Measurements from ENCODE around the gene SPOCD1.

Gene SPOCD1

GRCh38 chr1:31782421-31783410, 33.1 kb downstream of the SPOCD1 start:
- Histone ChIP-seq H3K4me1 (ENCODE audit: control insufficient read depth in 1 of 2, insufficient read depth in 1 of 2, low read depth in 1 of 2, low read length in 1 of 2) (peaks cover 2 to 3% of the 10 kb centered on the region in 2 experiments), H3K9me3 (no peaks in the 10 kb centered on the region), H3K36me3 (no peaks in the 10 kb centered on the region), H3K4me3 (ENCODE audit: low read depth in 1 of 2, low read length in 1 of 2) (no peak overlapping the region), H3K27me3 (peaks cover 37% of the 10 kb centered on the region), H3K27ac (no peak overlapping the region)
- no peak for TF ChIP-seq CTCF (IDR thresholded peaks at IDR 0.05)

DNA sequence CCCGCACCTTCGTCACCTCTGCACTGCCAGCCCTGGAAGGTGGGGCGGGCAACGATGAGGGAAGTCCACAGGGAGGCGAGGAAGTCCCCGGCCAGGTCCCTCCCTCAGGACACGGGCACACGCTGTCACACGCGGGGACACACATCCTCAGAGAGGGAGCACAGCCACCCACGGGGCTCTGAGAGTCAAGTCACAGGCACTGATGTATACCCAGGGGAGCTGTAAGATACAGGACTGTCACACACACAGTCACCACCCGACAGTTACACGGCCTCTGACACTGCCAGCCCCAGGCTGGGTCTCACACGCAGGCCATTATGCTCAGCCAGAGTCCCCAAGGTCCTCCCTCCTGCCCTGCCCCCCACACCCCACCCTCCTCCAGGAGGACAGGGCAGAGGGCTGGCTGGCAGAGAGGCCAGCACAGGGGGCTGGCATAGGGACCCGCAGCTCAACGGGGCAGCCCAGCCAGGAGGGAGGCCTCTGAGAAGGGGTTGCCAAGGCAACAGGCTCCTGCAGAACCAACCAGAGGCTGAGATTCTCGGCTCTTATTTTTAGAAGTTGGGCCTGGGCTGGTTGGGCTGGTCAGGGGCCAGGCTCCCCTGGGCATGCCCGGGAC, 34.0 kb downstream of the SPOCD1 start:
- H3K27me3 ChIP-seq, result peaks cover 43% of the 10 kb centered on the region
- H3K4me1 ChIP-seq (ENCODE audit: control insufficient read depth in 1 of 2, insufficient read depth in 1 of 2, low read depth in 1 of 2, low read length in 1 of 2), result no peaks in the 10 kb centered on the region
- no peak for TF ChIP-seq CTCF (IDR thresholded peaks at IDR 0.05)
- H3K36me3 ChIP-seq, result no peaks in the 10 kb centered on the region
- no peak overlapping the region for H3K4me3 ChIP-seq (ENCODE audit: low read depth in 1 of 2, low read length in 1 of 2)
- H3K9me3 ChIP-seq, result no peaks in the 10 kb centered on the region
- H3K27ac ChIP-seq, result no peak overlapping the region

DNA sequence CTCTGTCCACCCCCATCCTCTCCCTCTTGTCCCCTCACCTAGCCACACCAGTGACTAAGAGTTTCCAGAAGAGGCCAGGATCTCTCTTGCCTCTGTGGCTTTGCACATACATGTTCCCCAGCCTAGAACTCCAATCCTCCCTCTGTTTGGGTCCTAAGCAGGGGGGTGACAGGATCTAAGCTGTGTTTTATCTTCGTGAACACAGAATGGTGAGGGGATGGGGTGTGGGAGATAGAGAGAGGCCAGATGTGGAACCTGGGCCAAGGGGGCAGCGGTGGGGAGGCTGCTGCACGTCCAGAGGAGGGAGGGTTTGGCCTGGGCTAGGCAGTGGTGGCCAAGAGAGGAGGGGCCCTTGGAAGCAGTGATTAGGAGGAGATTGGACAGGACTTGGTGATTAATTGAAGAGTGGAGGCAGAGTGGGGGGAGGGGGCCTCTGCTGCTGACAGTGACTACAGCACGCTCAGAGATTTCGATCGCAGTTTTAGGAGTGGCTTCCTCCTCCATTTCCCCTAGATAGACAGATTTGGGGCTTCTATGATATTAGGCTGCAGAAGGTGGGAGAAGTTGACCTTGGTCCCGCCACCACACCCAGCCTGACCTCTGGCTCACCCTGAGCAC, 34.6 kb downstream of the SPOCD1 start:
- Histone ChIP-seq H3K36me3 (no peaks in the 10 kb centered on the region), H3K27ac (no peak overlapping the region), H3K4me1 (ENCODE audit: control insufficient read depth in 1 of 2, insufficient read depth in 1 of 2, low read depth in 1 of 2, low read length in 1 of 2) (no peaks in the 10 kb centered on the region), H3K9me3 (no peaks in the 10 kb centered on the region), H3K27me3 (peaks cover 49% of the 10 kb centered on the region), H3K4me3 (ENCODE audit: low read depth in 1 of 2, low read length in 1 of 2) (no peak overlapping the region)
- TF ChIP-seq CTCF (IDR thresholded peaks at IDR 0.05), result no peak

- Histone ChIP-seq H3K4me3 (ENCODE audit: low read depth in 1 of 2, low read length in 1 of 2) (no peak overlapping the region), H3K27me3 (peaks cover 55% of the 10 kb centered on the region), H3K36me3 (no peaks in the 10 kb centered on the region), H3K27ac (no peak overlapping the region), H3K9me3 (no peaks in the 10 kb centered on the region), H3K4me1 (ENCODE audit: control insufficient read depth in 1 of 2, insufficient read depth in 1 of 2, low read depth in 1 of 2, low read length in 1 of 2) (no peaks in the 10 kb centered on the region)
- no peak for TF ChIP-seq CTCF (IDR thresholded peaks at IDR 0.05)
Observed at GRCh38 chr1:31780632-31781031, 35.2 kb downstream of the SPOCD1 start.

DNA sequence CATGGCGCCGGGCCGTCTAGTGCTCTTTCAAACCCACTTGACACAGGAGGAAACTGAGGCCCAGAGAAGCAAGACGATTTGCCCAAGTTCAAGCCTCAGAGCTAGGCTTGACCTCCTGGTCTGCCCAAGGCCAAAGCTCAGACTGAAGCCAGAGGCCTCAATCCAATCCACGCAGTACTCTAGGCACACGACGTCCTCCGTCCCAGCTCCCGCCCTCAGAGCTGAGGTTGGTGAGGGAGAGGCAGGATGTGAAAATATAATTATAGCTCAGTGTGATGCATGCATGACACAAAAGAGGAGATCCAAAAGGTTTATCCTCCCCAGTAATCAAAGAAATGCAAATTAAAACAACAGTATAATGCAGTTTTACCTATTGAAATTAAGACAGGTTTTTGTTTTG, 36.1 kb downstream of the SPOCD1 start:
- no peak for TF ChIP-seq CTCF (IDR thresholded peaks at IDR 0.05)
- no peaks in the 10 kb centered on the region for H3K9me3 ChIP-seq
- peaks cover 65% of the 10 kb centered on the region for H3K27me3 ChIP-seq

More for the DNA sequence above, 36.1 kb downstream of the SPOCD1 start:
- Histone ChIP-seq H3K4me3 (ENCODE audit: low read depth in 1 of 2, low read length in 1 of 2) (no peak overlapping the region), H3K36me3 (no peaks in the 10 kb centered on the region), H3K4me1 (ENCODE audit: control insufficient read depth in 1 of 2, insufficient read depth in 1 of 2, low read depth in 1 of 2, low read length in 1 of 2) (no peaks in the 10 kb centered on the region), H3K27ac (no peak overlapping the region)

Measured in neutrophil (primary cell).